Renal cortex interstitium (tissue), 11 donors: Measurements from ENCODE around the gene MIGA2. TPM values are rescaled to one million over a fixed set of nuclear protein-coding genes. Genes with fewer than 3 reads are reported as not detected.
"Not testable (repeated sequence)": the region's sequence is repeated elsewhere in the genome, so short reads cannot be mapped to it uniquely, and the experiment has no call there.

Source experiments
- DNase-seq, 11 donors: peaks; one replicate each; pipeline ENCODE4 v3.0.0-alpha.2; 2013; ENCODE audit warnings: low read depth in 9 of 11, low spot score in 4 of 11; ENCODE audit errors: extremely low read depth in 1 of 11
- polyA plus RNA-seq, 3 donors: library from polyadenylated mRNA; unstranded; fragments of 120-200 nt; gene quantifications; one replicate each; pipeline ENCODE4 v1.2.1, GENCODE V29; 2013; ENCODE audit not compliant: insufficient read length in 3 of 3

The MIGA2 gene
- polyA plus RNA-seq, 3 donors, result 16.8 to 28.5 (median 21.2) TPM

GRCh38 chr9:129108805-129109536 is 72.5 kb downstream of the MIGA2 start:
- DNase-seq, result no peak

GRCh38 chr9:129109537-129109903 is 73.1 kb downstream of the MIGA2 start:
- no peak for DNase-seq

- peak in 1 of 11 donors; percentile 22 for DNase-seq
Observed at GRCh38 chr9:129109952-129110739, 73.7 kb downstream of the MIGA2 start.

- peak; percentile 81 to 91 (median 89) for DNase-seq
Observed at GRCh38 chr9:129110740-129111527, 74.5 kb downstream of the MIGA2 start, which contains the start of the genes CRAT and PTPA. CRAT (minus strand) TSS chr9:129110793; CDS start chr9:129110509, 284 bp downstream. PTPA (plus strand) TSS chr9:129111415; CDS start chr9:129111601, 186 bp downstream.

- DNase-seq, result peak in 4 of 11 donors; percentile 13 to 24 (median 23)
Observed at GRCh38 chr9:129111528-129112151, 75.2 kb downstream of the MIGA2 start.

GRCh38 chr9:129112526-129112925 is 76.1 kb downstream of the MIGA2 start:
- not testable (repeated sequence) for DNase-seq

GRCh38 chr9:129113645-129114304 is 77.3 kb downstream of the MIGA2 start:
- DNase-seq, result no peak

GRCh38 chr9:129118799-129119198 is 82.4 kb downstream of the MIGA2 start:
- DNase-seq, result no peak

GRCh38 chr9:129121483-129121882 is 85.1 kb downstream of the MIGA2 start:
- DNase-seq, result no peak

Other genes starting within 250 kb of the MIGA2 start
- gene TBC1D13, start 249.4 kb upstream of the MIGA2 start, polyA plus RNA-seq, result 10 to 100 TPM; 37.2 to 41.6 (median 38.7) TPM
- 10 to 100 TPM in 1 of 3 donors, 1 to 10 TPM in 2; 7.5 to 13.2 (median 8.5) TPM for gene ENDOG, start 218.1 kb upstream of the MIGA2 start, polyA plus RNA-seq
- gene SPOUT1, start 206.8 kb upstream of the MIGA2 start, polyA plus RNA-seq, result 10 to 100 TPM; 31.7 to 39.8 (median 34.2) TPM
- gene KYAT1, start 154.7 kb upstream of the MIGA2 start, polyA plus RNA-seq, result 10 to 100 TPM; 14.5 to 27.9 (median 22.0) TPM
- 10 to 100 TPM; 26.9 to 34.5 (median 28.0) TPM for gene LRRC8A, start 154.5 kb upstream of the MIGA2 start, polyA plus RNA-seq
- 10 to 100 TPM; 51.6 to 62.8 (median 56.2) TPM for gene PHYHD1, start 115.6 kb upstream of the MIGA2 start, polyA plus RNA-seq
- gene DOLK, start 89.0 kb upstream of the MIGA2 start, polyA plus RNA-seq, result 10 to 100 TPM; 13.0 to 17.6 (median 14.2) TPM
- 10 to 100 TPM; 45.1 to 51.0 (median 46.6) TPM for gene NUP188, start 88.9 kb upstream of the MIGA2 start, polyA plus RNA-seq
- 100 to 1,000 TPM in 2 of 3 donors, 10 to 100 TPM in 1; 88.6 to 172 (median 117) TPM for gene SH3GLB2, start 8.3 kb upstream of the MIGA2 start, polyA plus RNA-seq
- 10 to 100 TPM; 16.0 to 23.9 (median 19.3) TPM for gene DOLPP1, start 44.5 kb downstream of the MIGA2 start, polyA plus RNA-seq
- 10 to 100 TPM; 38.0 to 48.9 (median 45.9) TPM for gene CRAT, start 74.2 kb downstream of the MIGA2 start, polyA plus RNA-seq
- 100 to 1,000 TPM in 2 of 3 donors, 10 to 100 TPM in 1; 99.1 to 135 (median 119) TPM for gene PTPA, start 74.8 kb downstream of the MIGA2 start, polyA plus RNA-seq
- 10 to 100 TPM in 2 of 3 donors, 1 to 10 TPM in 1; 7.8 to 15.5 (median 14.6) TPM for gene IER5L, start 141.6 kb downstream of the MIGA2 start, polyA plus RNA-seq